Measurements from ENCODE around the gene HDAC7.

Gene HDAC7

GRCh38 chr12:47808050-47808449 lies 11.7 kb downstream of the HDAC7 start:
- peak; percentile 69 for DNase-seq (ENCODE audit: low read depth in 2 of 2)
- H3K4me3 ChIP-seq (replicated peaks in 1 of 2; ENCODE audit: low read depth in 2 of 2, low read length in 2 of 2) = no peak overlapping the region

GRCh38 chr12:47807338-47807737 lies 12.4 kb downstream of the HDAC7 start:
- no peak overlapping the region for H3K4me3 ChIP-seq (replicated peaks in 1 of 2; ENCODE audit: low read depth in 2 of 2, low read length in 2 of 2)
- DNase-seq (ENCODE audit: low read depth in 2 of 2) = no peak
- no peak for TF ChIP-seq CTCF (IDR thresholded peaks at IDR 0.05; ENCODE audit: low read depth, low read length)

More at GRCh38 chr12:47808050-47808449, 11.7 kb downstream of the HDAC7 start:
- no peak for TF ChIP-seq CTCF (IDR thresholded peaks at IDR 0.05; ENCODE audit: low read depth, low read length)

- no peak overlapping the region for H3K4me3 ChIP-seq (replicated peaks in 1 of 2; ENCODE audit: low read depth in 2 of 2, low read length in 2 of 2)
- peak in 1 of 2 donors; percentile 50 for DNase-seq (ENCODE audit: low read depth in 2 of 2)
- no peak for TF ChIP-seq CTCF (IDR thresholded peaks at IDR 0.05; ENCODE audit: low read depth, low read length)
These were observed 14.3 kb downstream of the HDAC7 start for GRCh38 chr12:47805417-47805816.

- H3K4me3 ChIP-seq (replicated peaks in 1 of 2; ENCODE audit: low read depth in 2 of 2, low read length in 2 of 2) = no peak overlapping the region
- TF ChIP-seq CTCF (IDR thresholded peaks at IDR 0.05; ENCODE audit: low read depth, low read length) = no peak
- no peak for DNase-seq (ENCODE audit: low read depth in 2 of 2)
These were observed 15.5 kb downstream of the HDAC7 start for GRCh38 chr12:47804171-47804570.

GRCh38 chr12:47803191-47803875 lies 16.4 kb downstream of the HDAC7 start:
- no peak overlapping the region for H3K4me3 ChIP-seq (replicated peaks in 1 of 2; ENCODE audit: low read depth in 2 of 2, low read length in 2 of 2)
- TF ChIP-seq CTCF (IDR thresholded peaks at IDR 0.05; ENCODE audit: low read depth, low read length) = no peak

GRCh38 chr12:47802312-47802711 lies 17.4 kb downstream of the HDAC7 start:
- no peak overlapping the region for H3K4me3 ChIP-seq (replicated peaks in 1 of 2; ENCODE audit: low read depth in 2 of 2, low read length in 2 of 2)
- DNase-seq (ENCODE audit: low read depth in 2 of 2) = peak in 1 of 2 donors; percentile 36
- TF ChIP-seq CTCF (IDR thresholded peaks at IDR 0.05; ENCODE audit: low read depth, low read length) = peak; percentile 30

More at GRCh38 chr12:47803191-47803875, 16.4 kb downstream of the HDAC7 start:
- no peak for DNase-seq (ENCODE audit: low read depth in 2 of 2)

GRCh38 chr12:47801904-47802246 lies 17.8 kb downstream of the HDAC7 start:
- TF ChIP-seq CTCF (IDR thresholded peaks at IDR 0.05; ENCODE audit: low read depth, low read length) = no peak
- no peak overlapping the region for H3K4me3 ChIP-seq (replicated peaks in 1 of 2; ENCODE audit: low read depth in 2 of 2, low read length in 2 of 2)
- DNase-seq (ENCODE audit: low read depth in 2 of 2) = no peak

Measured in cardiac fibroblast (primary cell).